OCI-LY7 (cell line): ENCODE results near the gene PTPN9. TPM values are rescaled to one million over a fixed set of nuclear protein-coding genes. Genes with fewer than 3 reads are reported as not detected.
"Not testable (repeated sequence)": the region's sequence is repeated elsewhere in the genome, so short reads cannot be mapped to it uniquely, and the experiment has no call there.

Source experiments
- BruUV-seq: library from RNA; stranded (reverse); fragments of 400-500 nt; replicated peaks from 2 replicates; lab custom pipeline; 2021; lab: Mats Ljungman, UMichigan
- CTCF ChIA-PET: fragments of 300-600 bp; sonication (Branson Sonifier 250); formaldehyde crosslinking; loops from one replicate; lab custom pipeline; 2022; ENCODE audit warnings: antibody characterized with exemption; ENCODE audit not compliant: unreplicated experiment; lab: Charles Lee
- POLR2A ChIA-PET: fragments of 300-600 bp; sonication (Branson Sonifier 250); formaldehyde crosslinking; loops from one replicate; lab custom pipeline; 2022; ENCODE audit warnings: antibody characterized with exemption; lab: Charles Lee
- DNase-seq: peaks from one replicate; pipeline ENCODE4 v3.0.0-alpha.2; 2015; ENCODE audit warnings: low spot score
- H2AFZ ChIP-seq: fragments of 200-600 bp; sonication (generic), shearing (Covaris generic); 2 replicates; pipeline ENCODE4 v1.6.1; 2014; ENCODE audit warnings: mild to moderate bottlenecking, antibody characterized with exemption, low read length, moderate library complexity
- H3K27ac ChIP-seq: fragments of 200-600 bp; sonication (generic); 2 replicates; pipeline ENCODE4 v1.5.1; 2014; ENCODE audit warnings: mixed run types, low read depth, mild to moderate bottlenecking, moderate library complexity, low read length, inconsistent platforms; ENCODE audit not compliant: poor library complexity, severe bottlenecking
- H3K36me3 ChIP-seq: fragments of 200-600 bp; sonication (generic); 2 replicates; pipeline ENCODE4 v1.6.1; 2014; ENCODE audit warnings: mild to moderate bottlenecking, antibody characterized with exemption, low read length, moderate library complexity, mixed read lengths; ENCODE audit not compliant: insufficient read depth
- H3K4me1 ChIP-seq: fragments of 200-600 bp; sonication (generic); 2 replicates; pipeline ENCODE4 v1.5.1; 2014; ENCODE audit warnings: mild to moderate bottlenecking, low read length; ENCODE audit not compliant: insufficient read depth, poor library complexity, severe bottlenecking
- H3K4me2 ChIP-seq: fragments of 200-600 bp; sonication (generic); 2 replicates; pipeline ENCODE4 v1.6.1; 2014; ENCODE audit warnings: mild to moderate bottlenecking, low read length
- H3K4me3 ChIP-seq: fragments of 200-600 bp; sonication (generic); 2 replicates; pipeline ENCODE4 v1.5.1; 2014; ENCODE audit warnings: mild to moderate bottlenecking, low read depth, low read length; ENCODE audit not compliant: poor library complexity, severe bottlenecking
- H3K79me2 ChIP-seq: fragments of 200-600 bp; sonication (generic); 2 replicates; pipeline ENCODE4 v1.6.1; 2016; ENCODE audit warnings: low read depth, mild to moderate bottlenecking, low read length, moderate library complexity, mixed read lengths; ENCODE audit not compliant: insufficient read depth
- H3K9me2 ChIP-seq: fragments of 200-600 bp; sonication (generic); 2 replicates; pipeline ENCODE4 v1.6.1; 2016; ENCODE audit warnings: mild to moderate bottlenecking, low read length, mixed read lengths; ENCODE audit not compliant: insufficient read depth
- H3K9me3 ChIP-seq: fragments of 200-600 bp; sonication (generic); 2 replicates; pipeline ENCODE4 v1.6.1; 2014; ENCODE audit warnings: mild to moderate bottlenecking, mixed run types, low read length, mixed read lengths
- H4K20me1 ChIP-seq: fragments of 200-600 bp; sonication (generic); 2 replicates; pipeline ENCODE4 v1.6.1; 2014; ENCODE audit warnings: mild to moderate bottlenecking, antibody characterized with exemption, low read length, moderate library complexity, mixed read lengths; ENCODE audit not compliant: insufficient read depth
- CTCF ChIP-seq: fragments of 200-600 bp; sonication (generic); conservative IDR thresholded peaks from 2 replicates; pipeline ENCODE4 v1.5.1; 2014; ENCODE audit warnings: mild to moderate bottlenecking, antibody characterized with exemption, low read length, moderate library complexity, mixed read lengths
- EZH2phosphoT487 ChIP-seq: fragments of 200-600 bp; sonication (generic); IDR thresholded peaks from 2 replicates; pipeline ENCODE4 v1.6.1; 2018; ENCODE audit warnings: low read depth, borderline replicate concordance, mild to moderate bottlenecking, mixed run types, antibody characterized with exemption, low read length, moderate library complexity, mixed read lengths
- intact Hi-C: fragments of 100-400 bp; cut with micrococcal nuclease; formaldehyde crosslinking; loops from one replicate; pipeline ENCODE4 v1.10.0; 2022; ENCODE audit not compliant: unreplicated experiment
- total RNA-seq, 2 experiments: library from RNA; depleted of rRNA in 1 of 2; stranded (reverse); fragments of >200 nt in 1 of 2; shearing (Covaris generic) in 1 of 2; gene quantifications; 2 replicates each; pipeline ENCODE4 v1.2.3, GENCODE V29; 2014 to 2022

Gene PTPN9
- total RNA-seq, 2 experiments from 2014 or later = 16.5 to 38.5 TPM

GRCh38 chr15:75483106-75483505 lies 96.0 kb downstream of the PTPN9 start:
- H3K36me3 ChIP-seq = peaks cover 53% of the 10 kb centered on the region
- peaks cover 4% of the 10 kb centered on the region; the same call in 1 of the 2 replicates for H3K9me3 ChIP-seq
- H3K79me2 ChIP-seq = no peaks in the 10 kb centered on the region
- H3K27ac ChIP-seq = no peak overlapping the region
- ChIA-PET CTCF (no interaction called here), POLR2A (no interaction called here)
- intact Hi-C loops = no loop called here
- H3K4me1 ChIP-seq = no peaks in the 10 kb centered on the region
- H2AFZ ChIP-seq = no peak overlapping the region
- no peaks in the 10 kb centered on the region for H4K20me1 ChIP-seq
- BruUV-seq = no TSS peak
- no peak overlapping the region for H3K4me2 ChIP-seq
- no peak for DNase-seq
- no peaks in the 10 kb centered on the region for H3K9me2 ChIP-seq
- H3K4me3 ChIP-seq = no peak overlapping the region
- no peak for TF ChIP-seq CTCF

GRCh38 chr15:75480463-75480862 lies 98.7 kb downstream of the PTPN9 start:
- H3K27ac ChIP-seq, H3K79me2 ChIP-seq, H3K9me3 ChIP-seq, H3K4me1 ChIP-seq, POLR2A ChIA-PET, H3K4me2 ChIP-seq, H2AFZ ChIP-seq, CTCF ChIA-PET, intact Hi-C loops, DNase-seq, BruUV-seq, H4K20me1 ChIP-seq, H3K4me3 ChIP-seq, H3K9me2 ChIP-seq: not testable (repeated sequence)
- peaks cover 45% of the 10 kb centered on the region for H3K36me3 ChIP-seq

GRCh38 chr15:75479670-75480069 lies 99.4 kb downstream of the PTPN9 start:
- Histone ChIP-seq H3K36me3 (peaks cover 42% of the 10 kb centered on the region), H3K9me3 (peaks cover 4% of the 10 kb centered on the region; the same call in 1 of the 2 replicates), H3K27ac (no peak overlapping the region), H3K4me3 (no peak overlapping the region), H3K9me2 (no peaks in the 10 kb centered on the region), H3K4me1 (no peaks in the 10 kb centered on the region), H3K79me2 (no peaks in the 10 kb centered on the region), H2AFZ (no peak overlapping the region), H4K20me1 (no peaks in the 10 kb centered on the region), H3K4me2 (no peak overlapping the region)
- CTCF ChIA-PET = no interaction called here
- no TSS peak for BruUV-seq
- TF ChIP-seq EZH2phosphoT487 (no peak), CTCF (no peak)
- intact Hi-C loops = no loop called here
- POLR2A ChIA-PET = no interaction called here
- DNase-seq = no peak

GRCh38 chr15:75477094-75477493 lies 102.0 kb downstream of the PTPN9 start:
- H3K4me1 ChIP-seq, H3K27ac ChIP-seq, H3K9me3 ChIP-seq, CTCF ChIA-PET, intact Hi-C loops, BruUV-seq, H3K4me2 ChIP-seq, H3K9me2 ChIP-seq, H2AFZ ChIP-seq, POLR2A ChIA-PET, DNase-seq, H4K20me1 ChIP-seq, H3K4me3 ChIP-seq, H3K79me2 ChIP-seq: not testable (repeated sequence)
- peaks cover 31% of the 10 kb centered on the region; the same call in 1 of the 2 replicates for H3K36me3 ChIP-seq
